ENCODE results near the gene ATG10. TPM values are rescaled to one million over a fixed set of nuclear protein-coding genes. Genes with fewer than 3 reads are reported as not detected.
"Not testable (repeated sequence)": the region's sequence is repeated elsewhere in the genome, so short reads cannot be mapped to it uniquely, and the experiment has no call there.

The ATG10 gene
- total RNA-seq, 1 experiment from 2014 or later, result 7.6 TPM

GRCh38 chr5:82109013-82109412 lies 137.2 kb downstream of the ATG10 start:
- H3K14ac ChIP-seq (ENCODE audit: insufficient read depth, low read length), result no peak overlapping the region
- H3K56ac ChIP-seq (ENCODE audit: insufficient read length, low read depth, low read length), result no peak overlapping the region
- no peak for DNase-seq
- H3K18ac ChIP-seq (ENCODE audit: insufficient read length, low read depth, low read length), result no peak overlapping the region
- H2BK120ac ChIP-seq (ENCODE audit: low read depth, low read length, poor library complexity, severe bottlenecking), result no peak overlapping the region
- H3K27me3 ChIP-seq (ENCODE audit: insufficient read depth, low read length), result no peaks in the 10 kb centered on the region
- no CpG with 5 or more reads among the region's 3 CpGs for WGBS (ENCODE audit: extremely low coverage, insufficient read length, low lambda C conversion rate)
- H3K4me3 Mint-ChIP-seq, result no peak overlapping the region
- no peaks in the 10 kb centered on the region for H3K9me3 Mint-ChIP-seq
- H3K27ac ChIP-seq (ENCODE audit: insufficient read length, low read depth, low read length), result no peak overlapping the region
- no peak for TF ChIP-seq CTCF (conservative IDR thresholded peaks at IDR 0.05)
- H2BK12ac ChIP-seq (ENCODE audit: insufficient read length, low read depth, low read length), result no peak overlapping the region
- no peaks in the 10 kb centered on the region for H3K4me1 ChIP-seq (ENCODE audit: insufficient read depth, low read length)
- H4K91ac ChIP-seq (ENCODE audit: insufficient read length, low read depth, low read length), result no peak overlapping the region
- H3K27me3 Mint-ChIP-seq (ENCODE audit: low read depth), result no peaks in the 10 kb centered on the region
- H3K27ac Mint-ChIP-seq, result peak overlapping the region in 2 of 3 experiments; percentile 44 to 54; a peak in 3 of 7 replicates
- no peaks in the 10 kb centered on the region for H3K23me2 ChIP-seq (ENCODE audit: insufficient read length, low read depth, low read length, poor library complexity, severe bottlenecking)
- no peak overlapping the region for H4K5ac ChIP-seq (ENCODE audit: insufficient read length, low read depth, low read length)
- no peak overlapping the region for H3K23ac ChIP-seq (ENCODE audit: insufficient read length, low read depth, low read length)
- H2AFZ ChIP-seq (ENCODE audit: low read length), result no peak overlapping the region
- H4K20me1 ChIP-seq (ENCODE audit: control insufficient read depth, insufficient read depth, insufficient read length), result no peaks in the 10 kb centered on the region
- no peaks in the 10 kb centered on the region for H3K9me3 ChIP-seq (ENCODE audit: control insufficient read depth, low read depth, low read length)
- H2BK15ac ChIP-seq (ENCODE audit: low read depth, low read length), result no peak overlapping the region
- H3K36me3 Mint-ChIP-seq (ENCODE audit: insufficient read depth in 1 of 3, low read depth in 3 of 3), result no peaks in the 10 kb centered on the region
- H4K8ac ChIP-seq (replicated peaks; ENCODE audit: insufficient read length, low read depth, low read length), result no peak overlapping the region
- no peaks in the 10 kb centered on the region for H3K79me1 ChIP-seq (ENCODE audit: insufficient read depth, low read depth, low read length, poor library complexity, severe bottlenecking)
- H3T11ph ChIP-seq (ENCODE audit: low read length), result no peak overlapping the region
- H3K4ac ChIP-seq (ENCODE audit: low read depth, low read length), result no peak overlapping the region
- H2BK5ac ChIP-seq (ENCODE audit: insufficient read length, low read length), result no peak overlapping the region
- no peak overlapping the region for H2BK20ac ChIP-seq (ENCODE audit: low read depth, low read length, poor library complexity, severe bottlenecking)
- H3K4me1 Mint-ChIP-seq, result peaks cover 11 to 14% of the 10 kb centered on the region in 2 experiments
- no peaks in the 10 kb centered on the region for H3K79me2 ChIP-seq (ENCODE audit: insufficient read depth, low read length)
- no peak overlapping the region for H3K9ac ChIP-seq (ENCODE audit: extremely low read depth, insufficient read length, low read length)
- no peak overlapping the region for H3K4me2 ChIP-seq (ENCODE audit: insufficient read depth, insufficient read length, low read length)
- no peak overlapping the region for H2AK5ac ChIP-seq (ENCODE audit: insufficient read length, low read length)

GRCh38 chr5:82109915-82110314 lies 138.1 kb downstream of the ATG10 start:
- H3K18ac ChIP-seq (ENCODE audit: insufficient read length, low read depth, low read length); H3K27me3 ChIP-seq (ENCODE audit: insufficient read depth, low read length); H3K4me3 Mint-ChIP-seq; H4K20me1 ChIP-seq (ENCODE audit: control insufficient read depth, insufficient read depth, insufficient read length); H3K79me1 ChIP-seq (ENCODE audit: insufficient read depth, low read depth, low read length, poor library complexity, severe bottlenecking); H3K23ac ChIP-seq (ENCODE audit: insufficient read length, low read depth, low read length); H4K5ac ChIP-seq (ENCODE audit: insufficient read length, low read depth, low read length); H3K36me3 Mint-ChIP-seq (ENCODE audit: insufficient read depth in 1 of 3, low read depth in 3 of 3); H4K91ac ChIP-seq (ENCODE audit: insufficient read length, low read depth, low read length); H2BK120ac ChIP-seq (ENCODE audit: low read depth, low read length, poor library complexity, severe bottlenecking); H2BK5ac ChIP-seq (ENCODE audit: insufficient read length, low read length); H3K79me2 ChIP-seq (ENCODE audit: insufficient read depth, low read length); H3K14ac ChIP-seq (ENCODE audit: insufficient read depth, low read length); H3K23me2 ChIP-seq (ENCODE audit: insufficient read length, low read depth, low read length, poor library complexity, severe bottlenecking); H2AFZ ChIP-seq (ENCODE audit: low read length); H2BK12ac ChIP-seq (ENCODE audit: insufficient read length, low read depth, low read length); H3K27ac Mint-ChIP-seq; H2BK15ac ChIP-seq (ENCODE audit: low read depth, low read length); DNase-seq; H4K8ac ChIP-seq (replicated peaks; ENCODE audit: insufficient read length, low read depth, low read length); H3K4ac ChIP-seq (ENCODE audit: low read depth, low read length); H3T11ph ChIP-seq (ENCODE audit: low read length); H3K56ac ChIP-seq (ENCODE audit: insufficient read length, low read depth, low read length); H3K9me3 Mint-ChIP-seq; H2BK20ac ChIP-seq (ENCODE audit: low read depth, low read length, poor library complexity, severe bottlenecking); H3K9me3 ChIP-seq (ENCODE audit: control insufficient read depth, low read depth, low read length); H2AK5ac ChIP-seq (ENCODE audit: insufficient read length, low read length); H3K4me1 ChIP-seq (ENCODE audit: insufficient read depth, low read length); H3K9ac ChIP-seq (ENCODE audit: extremely low read depth, insufficient read length, low read length); H3K27ac ChIP-seq (ENCODE audit: insufficient read length, low read depth, low read length); H3K4me2 ChIP-seq (ENCODE audit: insufficient read depth, insufficient read length, low read length); H3K27me3 Mint-ChIP-seq (ENCODE audit: low read depth): not testable (repeated sequence)
- H3K4me1 Mint-ChIP-seq, result peaks cover 11 to 14% of the 10 kb centered on the region in 2 experiments
- WGBS (ENCODE audit: extremely low coverage, insufficient read length, low lambda C conversion rate), result no CpG with 5 or more reads among the region's 2 CpGs

All from H9 (cell line).